GM12878 (cell line): ENCODE measurements around the gene TIAM1. TPM values are rescaled to one million over a fixed set of nuclear protein-coding genes. Genes with fewer than 3 reads are reported as not detected.

Experiments used
- ATAC-seq: fragments of 200-7000 bp; cut with Tn5 transposase; 3 replicates; pipeline ENCODE4 v1.9.1; 2020; ENCODE audit warnings: mild to moderate bottlenecking, moderate library complexity
- BruUV-seq: library from RNA; stranded (reverse); fragments of 400-500 nt; replicated peaks from 2 replicates; lab custom pipeline; 2021; lab: Mats Ljungman, UMichigan
- CTCF ChIA-PET: fragments of 300-600 bp; sonication (Branson Sonifier 250); formaldehyde crosslinking; extraction: SDS; loops from one replicate; lab custom pipeline; 2021; ENCODE audit warnings: inconsistent platforms; lab: Yijun Ruan, JAX
- POLR2A ChIA-PET: fragments of 350-600 bp; formaldehyde crosslinking; extraction: SDS; loops from one replicate; lab custom pipeline; 2021; ENCODE audit warnings: inconsistent platforms; lab: Charles Lee
- RAD21 ChIA-PET: fragments of 300-600 bp; sonication (Branson Sonifier 250); formaldehyde crosslinking; loops from one replicate; lab custom pipeline; 2023; ENCODE audit warnings: antibody characterized with exemption; ENCODE audit not compliant: unreplicated experiment; lab: Charles Lee
- SMC1A ChIA-PET: fragments of 300-600 bp; sonication (Branson Sonifier 250); formaldehyde crosslinking; loops from one replicate; lab custom pipeline; 2023; ENCODE audit not compliant: unreplicated experiment, uncharacterized antibody; lab: Charles Lee
- DNase-seq: peaks from one replicate; pipeline ENCODE4 v3.0.0-alpha.2; 2011; ENCODE audit warnings: low read depth, low spot score
- FAIRE-seq: peaks from 3 replicates; lab custom pipeline; 2011; peaks lifted over from hg19 to GRCh38; lab: Jason Lieb, UNC
- H2AFZ ChIP-seq: 2 replicates; pipeline ENCODE4 v1.6.0; 2011; ENCODE audit warnings: low read depth, low read length, control low read depth; ENCODE audit not compliant: control insufficient read depth
- H3K27ac ChIP-seq: 2 replicates; pipeline ENCODE4 v1.5.1; 2011; ENCODE audit warnings: control low read depth; ENCODE audit not compliant: control insufficient read depth, insufficient read depth
- H3K27me3 ChIP-seq, 2 experiments: replicated peaks in 1 of 2; 2 replicates each; pipeline versions ENCODE4 v1.6.0 to v1.6.1; 2011; ENCODE audit warnings: low read length in 1 of 2; ENCODE audit not compliant: control insufficient read depth in 2 of 2, insufficient read depth in 2 of 2
- H3K36me3 ChIP-seq, 2 experiments: 2 replicates each; pipeline ENCODE4 v1.5.1; 2011; ENCODE audit warnings: low read length in 1 of 2; ENCODE audit not compliant: control insufficient read depth in 2 of 2, insufficient read depth in 2 of 2
- H3K4me1 ChIP-seq: 2 replicates; pipeline ENCODE4 v1.6.1; 2011; ENCODE audit warnings: mild to moderate bottlenecking, low read length, moderate library complexity, mixed read lengths; ENCODE audit not compliant: control insufficient read depth, insufficient read depth
- H3K4me2 ChIP-seq: 2 replicates; pipeline ENCODE4 v1.6.0; 2011; ENCODE audit warnings: control low read depth; ENCODE audit not compliant: control insufficient read depth, insufficient read depth
- H3K4me3 ChIP-seq: fragments of 200-600 bp; sonication (generic); 2 replicates; pipeline ENCODE4 v1.5.1; 2016
- H3K79me2 ChIP-seq: 2 replicates; pipeline ENCODE4 v1.6.0; 2011; ENCODE audit warnings: low read length; ENCODE audit not compliant: control insufficient read depth, insufficient read depth
- H3K9ac ChIP-seq: 2 replicates; pipeline ENCODE4 v1.8.0; 2011; ENCODE audit warnings: low read length, control low read depth, mixed read lengths; ENCODE audit not compliant: control insufficient read depth, insufficient read depth
- H3K9me3 ChIP-seq: replicated peaks from 3 replicates; pipeline ENCODE4 v1.5.1; 2011; ENCODE audit warnings: mild to moderate bottlenecking, low read length; ENCODE audit not compliant: control insufficient read depth, insufficient read depth
- H4K20me1 ChIP-seq: 2 replicates; pipeline ENCODE4 v1.6.0; 2011; ENCODE audit not compliant: control insufficient read depth, insufficient read depth
- KDM1A ChIP-seq: fragments of 200-600 bp; sonication (generic); IDR thresholded peaks from 2 replicates; pipeline ENCODE4 v1.6.1; 2016; ENCODE audit warnings: borderline replicate concordance
- MYC ChIP-seq: IDR thresholded peaks from 2 replicates; pipeline ENCODE4 v1.6.1; 2011; ENCODE audit warnings: mild to moderate bottlenecking, low read length, moderate library complexity, inconsistent platforms; ENCODE audit not compliant: insufficient read depth, insufficient replicate concordance, insufficient read length, severe bottlenecking
- POLR2AphosphoS5 ChIP-seq: IDR thresholded peaks from 2 replicates; pipeline ENCODE4 v1.6.1; 2011; ENCODE audit warnings: mild to moderate bottlenecking, low read length, inconsistent platforms
- SMAD5 ChIP-seq: IDR thresholded peaks from 2 replicates; pipeline ENCODE4 v1.6.1; 2016; ENCODE audit warnings: antibody characterized with exemption, low read depth
- YBX1 ChIP-seq: fragments of 450-650 bp; IDR thresholded peaks from 2 replicates; pipeline ENCODE4 v1.6.1; 2016; ENCODE audit warnings: antibody characterized with exemption
- YY1 ChIP-seq: IDR thresholded peaks from 2 replicates; pipeline ENCODE4 v1.6.1; 2011; ENCODE audit warnings: low read depth, mild to moderate bottlenecking, low read length
- ZNF24 ChIP-seq: fragments of 450-650 bp; IDR thresholded peaks from 2 replicates; pipeline ENCODE4 v1.6.1; 2017; ENCODE audit warnings: antibody characterized with exemption, mild to moderate bottlenecking
- ZSCAN29 ChIP-seq: fragments of 450-650 bp; IDR thresholded peaks from 2 replicates; pipeline ENCODE4 v1.6.1; 2017; ENCODE audit warnings: mild to moderate bottlenecking, moderate library complexity
- WGBS: methylation state at CpG from one replicate; pipeline ENCODE4 v1.1.6; 2016; ENCODE audit warnings: low lambda C conversion rate; ENCODE audit not compliant: insufficient replicate concordance, insufficient coverage; ENCODE audit errors: missing lambda C conversion rate; 5-methylcytosine and 5-hydroxymethylcytosine counted together
- in situ Hi-C: fragments of 300-500 bp; cut with MboI; formaldehyde crosslinking; loops from 9 replicates; pipeline ENCODE4 v1.14.3; 2018; ENCODE audit warnings: mixed read lengths
- intact Hi-C: fragments of 100-400 bp; cut with micrococcal nuclease; formaldehyde crosslinking; loops from one replicate; pipeline ENCODE4 v1.14.2; 2022; ENCODE audit not compliant: unreplicated experiment
- polyA plus RNA-seq, 11 experiments: library from polyadenylated mRNA; depleted of rRNA in 4 of 11; unstranded in 6 of 11; stranded (reverse) in 5 of 11; fragments of >200 nt; fragmentation: Nextera tagmentation in 4 of 11; fragmentation: Illumina TruSeq in 1 of 11; extraction: Ambion mirVana in 4 of 11; extraction: Trizol in 1 of 11; gene quantifications; 1 replicate in 1 of 11; 2 replicates in 10 of 11; pipeline versions ENCODE4 v1.2.1 to v1.2.3, GENCODE V29; 2011 to 2016; ENCODE audit warnings: inconsistent platforms in 2 of 11, missing spikeins in 2 of 11, low read depth in 1 of 11
- total RNA-seq, 4 experiments: library from RNA; depleted of rRNA in 3 of 4; stranded (reverse); fragments of >200 nt in 3 of 4; fragmentation: Illumina TruSeq in 1 of 4; extraction: Trizol in 1 of 4; gene quantifications; 2 replicates each; pipeline versions ENCODE4 v1.2.1 to v1.2.3, GENCODE V29; 2013 to 2021
- TF ChIP-seq, protein P1 (sequence below): IDR thresholded peaks from 2 replicates; pipeline ENCODE4 v1.6.1; 2012; ENCODE audit warnings: improper control_type of control experiment, low read depth, low read length; ENCODE audit not compliant: insufficient replicate concordance
- TF ChIP-seq, protein P2 (sequence below): fragments of 150-350 bp; IDR thresholded peaks from 2 replicates; pipeline ENCODE4 v1.6.1; 2016; ENCODE audit warnings: low read depth, low read length
- TF ChIP-seq, protein P3 (sequence below): fragments of 450-650 bp; IDR thresholded peaks from 2 replicates; pipeline ENCODE4 v1.6.1; 2018; ENCODE audit warnings: borderline replicate concordance, mild to moderate bottlenecking; ENCODE audit not compliant: partially characterized antibody

Gene TIAM1
- total and polyA plus RNA-seq, 10 of the 15 experiments (the other 5 are each of a cell fraction or from before 2014, with no cell fraction given): 0.31 to 35.9 (median 0.78) TPM

GRCh38 chr21:31257265-31257664, 86.8 kb downstream of the TIAM1 start (continued):
- TF ChIP-seq, protein P1, sequence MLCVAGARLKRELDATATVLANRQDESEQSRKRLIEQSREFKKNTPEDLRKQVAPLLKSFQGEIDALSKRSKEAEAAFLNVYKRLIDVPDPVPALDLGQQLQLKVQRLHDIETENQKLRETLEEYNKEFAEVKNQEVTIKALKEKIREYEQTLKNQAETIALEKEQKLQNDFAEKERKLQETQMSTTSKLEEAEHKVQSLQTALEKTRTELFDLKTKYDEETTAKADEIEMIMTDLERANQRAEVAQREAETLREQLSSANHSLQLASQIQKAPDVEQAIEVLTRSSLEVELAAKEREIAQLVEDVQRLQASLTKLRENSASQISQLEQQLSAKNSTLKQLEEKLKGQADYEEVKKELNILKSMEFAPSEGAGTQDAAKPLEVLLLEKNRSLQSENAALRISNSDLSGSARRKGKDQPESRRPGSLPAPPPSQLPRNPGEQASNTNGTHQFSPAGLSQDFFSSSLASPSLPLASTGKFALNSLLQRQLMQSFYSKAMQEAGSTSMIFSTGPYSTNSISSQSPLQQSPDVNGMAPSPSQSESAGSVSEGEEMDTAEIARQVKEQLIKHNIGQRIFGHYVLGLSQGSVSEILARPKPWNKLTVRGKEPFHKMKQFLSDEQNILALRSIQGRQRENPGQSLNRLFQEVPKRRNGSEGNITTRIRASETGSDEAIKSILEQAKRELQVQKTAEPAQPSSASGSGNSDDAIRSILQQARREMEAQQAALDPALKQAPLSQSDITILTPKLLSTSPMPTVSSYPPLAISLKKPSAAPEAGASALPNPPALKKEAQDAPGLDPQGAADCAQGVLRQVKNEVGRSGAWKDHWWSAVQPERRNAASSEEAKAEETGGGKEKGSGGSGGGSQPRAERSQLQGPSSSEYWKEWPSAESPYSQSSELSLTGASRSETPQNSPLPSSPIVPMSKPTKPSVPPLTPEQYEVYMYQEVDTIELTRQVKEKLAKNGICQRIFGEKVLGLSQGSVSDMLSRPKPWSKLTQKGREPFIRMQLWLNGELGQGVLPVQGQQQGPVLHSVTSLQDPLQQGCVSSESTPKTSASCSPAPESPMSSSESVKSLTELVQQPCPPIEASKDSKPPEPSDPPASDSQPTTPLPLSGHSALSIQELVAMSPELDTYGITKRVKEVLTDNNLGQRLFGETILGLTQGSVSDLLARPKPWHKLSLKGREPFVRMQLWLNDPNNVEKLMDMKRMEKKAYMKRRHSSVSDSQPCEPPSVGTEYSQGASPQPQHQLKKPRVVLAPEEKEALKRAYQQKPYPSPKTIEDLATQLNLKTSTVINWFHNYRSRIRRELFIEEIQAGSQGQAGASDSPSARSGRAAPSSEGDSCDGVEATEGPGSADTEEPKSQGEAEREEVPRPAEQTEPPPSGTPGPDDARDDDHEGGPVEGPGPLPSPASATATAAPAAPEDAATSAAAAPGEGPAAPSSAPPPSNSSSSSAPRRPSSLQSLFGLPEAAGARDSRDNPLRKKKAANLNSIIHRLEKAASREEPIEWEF: no peak
- TF ChIP-seq SMAD5: no peak

DNA sequence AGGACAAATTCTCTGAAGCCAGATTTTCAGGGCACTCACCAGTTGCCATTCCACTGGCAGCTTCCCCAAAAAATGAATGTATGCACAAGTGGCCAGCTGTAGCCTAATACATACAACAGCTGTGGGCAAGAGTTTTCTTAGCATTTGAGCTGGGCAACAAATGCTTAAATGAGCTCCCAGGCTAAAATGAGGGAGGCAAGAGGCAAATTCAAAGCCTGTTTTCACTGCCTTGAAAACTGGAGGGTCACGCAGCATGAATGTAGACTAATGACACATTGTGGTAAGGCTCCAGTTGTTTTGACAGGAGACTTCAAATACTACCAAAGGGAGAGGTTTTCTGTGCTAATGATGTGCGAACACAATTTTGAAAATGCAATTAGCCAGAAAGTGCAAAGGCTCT, 88.2 kb downstream of the TIAM1 start:
- Histone ChIP-seq H4K20me1 (no peaks in the 10 kb centered on the region), H3K36me3 (no peaks in the 10 kb centered on the region), H3K27me3 (no peaks in the 10 kb centered on the region), H3K9me3 (no peaks in the 10 kb centered on the region), H3K9ac (no peak overlapping the region), H3K79me2 (no peaks in the 10 kb centered on the region), H3K4me1 (no peaks in the 10 kb centered on the region), H3K27ac (no peak overlapping the region), H3K4me3 (no peak overlapping the region), H3K4me2 (no peak overlapping the region), H2AFZ (no peak overlapping the region)
- WGBS: 4% methylated on average over 2 of the region's 2 CpGs
- intact Hi-C loops: no loop called here
- SMC1A ChIA-PET: no interaction called here
- RAD21 ChIA-PET: no interaction called here
- CTCF ChIA-PET: no interaction called here
- DNase-seq (no peak), FAIRE-seq (no peak), ATAC-seq (no peak)
- POLR2A ChIA-PET: no interaction called here
- in situ Hi-C loops: no loop called here
- no TSS peak for BruUV-seq
- no peak for TF ChIP-seq MYC
- TF ChIP-seq ZNF24: no peak
- TF ChIP-seq, protein P2, sequence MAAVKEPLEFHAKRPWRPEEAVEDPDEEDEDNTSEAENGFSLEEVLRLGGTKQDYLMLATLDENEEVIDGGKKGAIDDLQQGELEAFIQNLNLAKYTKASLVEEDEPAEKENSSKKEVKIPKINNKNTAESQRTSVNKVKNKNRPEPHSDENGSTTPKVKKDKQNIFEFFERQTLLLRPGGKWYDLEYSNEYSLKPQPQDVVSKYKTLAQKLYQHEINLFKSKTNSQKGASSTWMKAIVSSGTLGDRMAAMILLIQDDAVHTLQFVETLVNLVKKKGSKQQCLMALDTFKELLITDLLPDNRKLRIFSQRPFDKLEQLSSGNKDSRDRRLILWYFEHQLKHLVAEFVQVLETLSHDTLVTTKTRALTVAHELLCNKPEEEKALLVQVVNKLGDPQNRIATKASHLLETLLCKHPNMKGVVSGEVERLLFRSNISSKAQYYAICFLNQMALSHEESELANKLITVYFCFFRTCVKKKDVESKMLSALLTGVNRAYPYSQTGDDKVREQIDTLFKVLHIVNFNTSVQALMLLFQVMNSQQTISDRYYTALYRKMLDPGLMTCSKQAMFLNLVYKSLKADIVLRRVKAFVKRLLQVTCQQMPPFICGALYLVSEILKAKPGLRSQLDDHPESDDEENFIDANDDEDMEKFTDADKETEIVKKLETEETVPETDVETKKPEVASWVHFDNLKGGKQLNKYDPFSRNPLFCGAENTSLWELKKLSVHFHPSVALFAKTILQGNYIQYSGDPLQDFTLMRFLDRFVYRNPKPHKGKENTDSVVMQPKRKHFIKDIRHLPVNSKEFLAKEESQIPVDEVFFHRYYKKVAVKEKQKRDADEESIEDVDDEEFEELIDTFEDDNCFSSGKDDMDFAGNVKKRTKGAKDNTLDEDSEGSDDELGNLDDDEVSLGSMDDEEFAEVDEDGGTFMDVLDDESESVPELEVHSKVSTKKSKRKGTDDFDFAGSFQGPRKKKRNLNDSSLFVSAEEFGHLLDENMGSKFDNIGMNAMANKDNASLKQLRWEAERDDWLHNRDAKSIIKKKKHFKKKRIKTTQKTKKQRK: no peak
- TF ChIP-seq YBX1: no peak
- TF ChIP-seq KDM1A: no peak
- no peak for TF ChIP-seq ZSCAN29
- no peak for TF ChIP-seq YY1
- TF ChIP-seq, protein P3, sequence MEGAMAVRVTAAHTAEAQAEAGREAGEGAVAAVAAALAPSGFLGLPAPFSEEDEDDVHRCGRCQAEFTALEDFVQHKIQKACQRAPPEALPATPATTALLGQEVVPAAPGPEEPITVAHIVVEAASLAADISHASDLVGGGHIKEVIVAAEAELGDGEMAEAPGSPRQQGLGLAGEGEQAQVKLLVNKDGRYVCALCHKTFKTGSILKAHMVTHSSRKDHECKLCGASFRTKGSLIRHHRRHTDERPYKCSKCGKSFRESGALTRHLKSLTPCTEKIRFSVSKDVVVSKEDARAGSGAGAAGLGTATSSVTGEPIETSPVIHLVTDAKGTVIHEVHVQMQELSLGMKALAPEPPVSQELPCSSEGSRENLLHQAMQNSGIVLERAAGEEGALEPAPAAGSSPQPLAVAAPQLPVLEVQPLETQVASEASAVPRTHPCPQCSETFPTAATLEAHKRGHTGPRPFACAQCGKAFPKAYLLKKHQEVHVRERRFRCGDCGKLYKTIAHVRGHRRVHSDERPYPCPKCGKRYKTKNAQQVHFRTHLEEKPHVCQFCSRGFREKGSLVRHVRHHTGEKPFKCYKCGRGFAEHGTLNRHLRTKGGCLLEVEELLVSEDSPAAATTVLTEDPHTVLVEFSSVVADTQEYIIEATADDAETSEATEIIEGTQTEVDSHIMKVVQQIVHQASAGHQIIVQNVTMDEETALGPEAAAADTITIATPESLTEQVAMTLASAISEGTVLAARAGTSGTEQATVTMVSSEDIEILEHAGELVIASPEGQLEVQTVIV: no peak
- TF ChIP-seq POLR2AphosphoS5: no peak
